GM21381 (cell line): Measurements from ENCODE around the gene SPATA31C1.
"Not testable (repeated sequence)": the region's sequence is repeated elsewhere in the genome, so short reads cannot be mapped to it uniquely, and the experiment has no call there.

Experiments
- ATAC-seq: cut with Tn5 transposase; IDR thresholded peaks from one replicate; pipeline ENCODE4 v1.9.1; 2021; ENCODE audit warnings: mild to moderate bottlenecking, moderate library complexity; ENCODE audit not compliant: unreplicated experiment

The SPATA31C1 gene

GRCh38 chr9:87917662-87918061 is at the start of gene SPATA31C1:
TSS of gene SPATA31C1 (plus strand) at chr9:87917962.
- not testable (repeated sequence) for ATAC-seq

- no peak for ATAC-seq
These were observed 49.6 kb upstream of the SPATA31C1 start for GRCh38 chr9:87868175-87868574.

GRCh38 chr9:87868635-87869034 is 49.1 kb upstream of the SPATA31C1 start:
- no peak for ATAC-seq

- no peak for ATAC-seq
These were observed 48.7 kb upstream of the SPATA31C1 start for GRCh38 chr9:87869082-87869481.

- ATAC-seq: no peak
These were observed 46.2 kb upstream of the SPATA31C1 start for GRCh38 chr9:87871425-87872078.

- no peak for ATAC-seq
These were observed 45.6 kb upstream of the SPATA31C1 start for GRCh38 chr9:87872079-87872624.

GRCh38 chr9:87873607-87874303 is 44.0 kb upstream of the SPATA31C1 start:
- no peak for ATAC-seq

- no peak for ATAC-seq
These were observed 43.5 kb upstream of the SPATA31C1 start for GRCh38 chr9:87874304-87874623.

GRCh38 chr9:87875060-87875459 is 42.7 kb upstream of the SPATA31C1 start:
- ATAC-seq: no peak

GRCh38 chr9:87875831-87876545 is 41.8 kb upstream of the SPATA31C1 start:
- ATAC-seq: no peak

- no peak for ATAC-seq
These were observed 41.1 kb upstream of the SPATA31C1 start for GRCh38 chr9:87876708-87877107.

- ATAC-seq: no peak
These were observed 38.7 kb upstream of the SPATA31C1 start for GRCh38 chr9:87878989-87879511.

- no peak for ATAC-seq
These were observed 37.6 kb upstream of the SPATA31C1 start for GRCh38 chr9:87880116-87880515.

GRCh38 chr9:87880683-87881082 is 37.1 kb upstream of the SPATA31C1 start:
- ATAC-seq: no peak

GRCh38 chr9:87882627-87883026 is 35.1 kb upstream of the SPATA31C1 start, which contains the start of gene SPATA31E1:
TSS of gene SPATA31E1 (plus strand) at chr9:87882877. CDS start at chr9:87882892, 15 bp downstream.
- no peak for ATAC-seq

GRCh38 chr9:87883274-87883673 is 34.5 kb upstream of the SPATA31C1 start:
- ATAC-seq: no peak

- no peak for ATAC-seq
These were observed 33.8 kb upstream of the SPATA31C1 start for GRCh38 chr9:87883990-87884389.

GRCh38 chr9:87884578-87885459 is 32.9 kb upstream of the SPATA31C1 start:
- no peak for ATAC-seq

GRCh38 chr9:87885484-87886189 is 32.1 kb upstream of the SPATA31C1 start:
- no peak for ATAC-seq
